Vagina (tissue), 2 donors: ENCODE measurements around the gene PPFIA1.

Experiments used
- CTCF ChIP-seq, 3 experiments: fragments of 450-650 bp in 2 of 3; fragments of 200-600 bp in 1 of 3; sonication (generic) in 1 of 3; IDR thresholded peaks; one replicate each; pipeline ENCODE4 v1.5.1; 2017 to 2019; ENCODE audit warnings: antibody characterized with exemption in 3 of 3, mild to moderate bottlenecking in 2 of 3, moderate library complexity in 2 of 3
- POLR2A ChIP-seq, 2 donors: fragments of 450-650 bp; IDR thresholded peaks; one replicate each; pipeline ENCODE4 v1.6.1; 2017; ENCODE audit warnings: antibody characterized with exemption in 2 of 2, mild to moderate bottlenecking in 2 of 2, moderate library complexity in 2 of 2
- POLR2AphosphoS5 ChIP-seq, 2 donors: sonication (generic); formaldehyde crosslinking; IDR thresholded peaks; one replicate each; pipeline ENCODE4 v1.9.0; 2017; ENCODE audit warnings: antibody characterized with exemption in 2 of 2, mild to moderate bottlenecking in 2 of 2, low read depth in 1 of 2; ENCODE audit not compliant: insufficient read depth in 1 of 2

GRCh38 chr11:70430671-70431574, 160.4 kb downstream of the PPFIA1 start:
- TF ChIP-seq CTCF (IDR thresholded peaks at IDR 0.05) (no peak), POLR2A (IDR thresholded peaks at IDR 0.05) (no peak), POLR2AphosphoS5 (IDR thresholded peaks at IDR 0.05; ENCODE audit: insufficient read depth in 1 of 2, low read depth in 1 of 2) (no peak)
